Effector memory CD8-positive, alpha-beta T cell (primary cell): ENCODE measurements around the gene CWH43.
A peak's percentile ranks its signal among the peaks of the same experiment; 100 is the strongest.
"Not testable (repeated sequence)": the region's sequence is repeated elsewhere in the genome, so short reads cannot be mapped to it uniquely, and the experiment has no call there.

ENCODE experiments used
- ATAC-seq: fragments of 150-1000 bp; cut with Tn5 transposase; replicated peaks from 2 replicates; pipeline ENCODE4 v1.10.0; 2021; ENCODE audit warnings: mild to moderate bottlenecking, moderate library complexity
- DNase-seq, 3 experiments: peaks; one replicate each; pipeline ENCODE4 v3.0.0; 2021
- H3K27ac Mint-ChIP-seq, 2 donors: one replicate each; pipeline ENCODE4 v1.8.0; 2022; ENCODE audit warnings: mild to moderate bottlenecking in 2 of 2, mixed read lengths in 2 of 2, moderate library complexity in 2 of 2
- H3K27me3 Mint-ChIP-seq, 2 donors: one replicate each; pipeline ENCODE4 v1.8.0; 2022; ENCODE audit warnings: mixed read lengths in 2 of 2
- H3K36me3 Mint-ChIP-seq: one replicate; pipeline ENCODE4 v1.8.0; 2022; ENCODE audit warnings: mild to moderate bottlenecking, moderate library complexity, mixed read lengths; ENCODE audit not compliant: insufficient read depth
- H3K4me1 Mint-ChIP-seq, 2 donors: one replicate each; pipeline ENCODE4 v1.8.0; 2022; ENCODE audit warnings: low read depth in 2 of 2, mixed read lengths in 2 of 2
- H3K4me3 Mint-ChIP-seq, 2 donors: one replicate each; pipeline ENCODE4 v1.8.0; 2022; ENCODE audit warnings: mild to moderate bottlenecking in 2 of 2, mixed read lengths in 2 of 2, moderate library complexity in 2 of 2
- H3K9me3 Mint-ChIP-seq, 2 donors: one replicate each; pipeline ENCODE4 v1.8.0; 2022; ENCODE audit warnings: mixed read lengths in 2 of 2
- total RNA-seq, 9 experiments: gene quantifications; one replicate each; lab custom pipeline; 2026; lab: John Stamatoyannopoulos, UW

Gene CWH43
- total RNA-seq: 0 reads per million in 9 experiments

- ATAC-seq (no peak), DNase-seq (no peak)
- Mint-ChIP-seq H3K9me3 (no peaks in the 10 kb centered on the region), H3K4me1 (no peaks in the 10 kb centered on the region), H3K36me3 (no peaks in the 10 kb centered on the region), H3K4me3 (no peak within 1 kb of the TSS), H3K27ac (no peak within 1 kb of the TSS), H3K27me3 (peaks cover 49 to 74% of the 10 kb centered on the region in 2 donors)
Observed at GRCh38 chr4:48985976-48986653, at the start of gene CWH43. TSS of gene CWH43 (plus strand) at chr4:48986275. CDS start at chr4:48986430, 155 bp downstream.

- Mint-ChIP-seq H3K4me3 (no peak overlapping the region), H3K27ac (no peak overlapping the region), H3K36me3 (no peaks in the 10 kb centered on the region), H3K4me1 (no peaks in the 10 kb centered on the region), H3K9me3 (peaks cover 0 to 2% of the 10 kb centered on the region in 2 donors), H3K27me3 (peaks cover 0 to 15% of the 10 kb centered on the region in 2 donors)
- no peak for ATAC-seq
- no peak for DNase-seq
Observed at GRCh38 chr4:48937033-48937432, 49.0 kb upstream of the CWH43 start.

GRCh38 chr4:48938831-48939230 is 47.2 kb upstream of the CWH43 start:
- H3K4me3 Mint-ChIP-seq: no peak overlapping the region
- no peak overlapping the region for H3K27ac Mint-ChIP-seq
- H3K27me3 Mint-ChIP-seq: peaks cover 0 to 16% of the 10 kb centered on the region in 2 donors
- H3K4me1 Mint-ChIP-seq: no peaks in the 10 kb centered on the region
- no peak for ATAC-seq
- H3K9me3 Mint-ChIP-seq: peaks cover 0 to 2% of the 10 kb centered on the region in 2 donors
- DNase-seq: no peak
- no peaks in the 10 kb centered on the region for H3K36me3 Mint-ChIP-seq

GRCh38 chr4:48939785-48940184 is 46.3 kb upstream of the CWH43 start:
- H3K9me3 Mint-ChIP-seq: peaks cover 0 to 2% of the 10 kb centered on the region in 2 donors
- DNase-seq: no peak
- H3K27me3 Mint-ChIP-seq: peaks cover 5 to 25% of the 10 kb centered on the region in 2 donors

GRCh38 chr4:48943387-48943786 is 42.7 kb upstream of the CWH43 start:
- ATAC-seq (no peak), DNase-seq (no peak)
- Mint-ChIP-seq H3K36me3 (no peaks in the 10 kb centered on the region), H3K27me3 (peaks cover 5 to 25% of the 10 kb centered on the region in 2 donors), H3K4me1 (peaks cover 0 to 5% of the 10 kb centered on the region in 2 donors), H3K27ac (no peak overlapping the region), H3K4me3 (no peak overlapping the region), H3K9me3 (no peaks in the 10 kb centered on the region)

More at GRCh38 chr4:48939785-48940184, 46.3 kb upstream of the CWH43 start:
- Mint-ChIP-seq H3K4me3 (no peak overlapping the region), H3K4me1 (peaks cover 0 to 5% of the 10 kb centered on the region in 2 donors), H3K36me3 (no peaks in the 10 kb centered on the region), H3K27ac (no peak overlapping the region)
- ATAC-seq: no peak

GRCh38 chr4:48944252-48944651 is 41.8 kb upstream of the CWH43 start:
- ATAC-seq (no peak), DNase-seq (no peak)
- no peaks in the 10 kb centered on the region for H3K9me3 Mint-ChIP-seq
- H3K36me3 Mint-ChIP-seq: no peaks in the 10 kb centered on the region
- H3K4me3 Mint-ChIP-seq: no peak overlapping the region
- H3K4me1 Mint-ChIP-seq: peaks cover 0 to 5% of the 10 kb centered on the region in 2 donors
- H3K27me3 Mint-ChIP-seq: peaks cover 5 to 25% of the 10 kb centered on the region in 2 donors
- H3K27ac Mint-ChIP-seq: no peak overlapping the region

- ATAC-seq (no peak), DNase-seq (peak in 1 of 3 experiments; percentile 19)
- Mint-ChIP-seq H3K27ac (no peak overlapping the region), H3K9me3 (no peaks in the 10 kb centered on the region), H3K4me1 (peaks cover 0 to 5% of the 10 kb centered on the region in 2 donors), H3K27me3 (peaks cover 5 to 25% of the 10 kb centered on the region in 2 donors), H3K36me3 (no peaks in the 10 kb centered on the region), H3K4me3 (no peak overlapping the region)
Observed at GRCh38 chr4:48944756-48945241, 41.3 kb upstream of the CWH43 start.

- no peak overlapping the region for H3K4me3 Mint-ChIP-seq
- no peak overlapping the region for H3K27ac Mint-ChIP-seq
- H3K36me3 Mint-ChIP-seq: no peaks in the 10 kb centered on the region
- ATAC-seq (no peak), DNase-seq (no peak)
- peaks cover 0 to 5% of the 10 kb centered on the region in 2 donors for H3K4me1 Mint-ChIP-seq
- H3K9me3 Mint-ChIP-seq: no peaks in the 10 kb centered on the region
- H3K27me3 Mint-ChIP-seq: peaks cover 5 to 21% of the 10 kb centered on the region in 2 donors
Observed at GRCh38 chr4:48945981-48946380, 40.1 kb upstream of the CWH43 start.

GRCh38 chr4:48947731-48948130 is 38.3 kb upstream of the CWH43 start:
- H3K36me3 Mint-ChIP-seq: no peaks in the 10 kb centered on the region
- peaks cover 5 to 9% of the 10 kb centered on the region in 2 donors for H3K27me3 Mint-ChIP-seq
- no peak for DNase-seq
- ATAC-seq: no peak
- no peak overlapping the region for H3K4me3 Mint-ChIP-seq
- no peak overlapping the region for H3K27ac Mint-ChIP-seq
- no peaks in the 10 kb centered on the region for H3K9me3 Mint-ChIP-seq
- H3K4me1 Mint-ChIP-seq: peaks cover 0 to 5% of the 10 kb centered on the region in 2 donors

GRCh38 chr4:48949086-48949485 is 37.0 kb upstream of the CWH43 start:
- peaks cover 4 to 7% of the 10 kb centered on the region in 2 donors for H3K27me3 Mint-ChIP-seq
- ATAC-seq: no peak
- no peak overlapping the region for H3K4me3 Mint-ChIP-seq
- H3K27ac Mint-ChIP-seq: no peak overlapping the region
- peaks cover 0 to 4% of the 10 kb centered on the region in 2 donors for H3K4me1 Mint-ChIP-seq
- no peak for DNase-seq
- no peaks in the 10 kb centered on the region for H3K9me3 Mint-ChIP-seq
- no peaks in the 10 kb centered on the region for H3K36me3 Mint-ChIP-seq

GRCh38 chr4:48949518-48950219 is 36.4 kb upstream of the CWH43 start:
- ATAC-seq (no peak), DNase-seq (no peak)
- Mint-ChIP-seq H3K27ac (no peak overlapping the region), H3K27me3 (peaks cover 0 to under 1% of the 10 kb centered on the region in 2 donors), H3K36me3 (no peaks in the 10 kb centered on the region), H3K4me3 (no peak overlapping the region), H3K4me1 (no peaks in the 10 kb centered on the region), H3K9me3 (no peaks in the 10 kb centered on the region)

- Mint-ChIP-seq H3K36me3 (no peaks in the 10 kb centered on the region), H3K4me1 (peaks cover 0 to 1% of the 10 kb centered on the region in 2 donors), H3K27me3 (peaks cover 6 to 9% of the 10 kb centered on the region in 2 donors), H3K9me3 (no peaks in the 10 kb centered on the region), H3K4me3 (no peak overlapping the region), H3K27ac (no peak overlapping the region)
- DNase-seq (no peak), ATAC-seq (no peak)
Observed at GRCh38 chr4:48954314-48954713, 31.8 kb upstream of the CWH43 start.

GRCh38 chr4:48957366-48957765 is 28.7 kb upstream of the CWH43 start:
- H3K9me3 Mint-ChIP-seq, H3K4me1 Mint-ChIP-seq, H3K27me3 Mint-ChIP-seq, DNase-seq, H3K36me3 Mint-ChIP-seq, ATAC-seq, H3K4me3 Mint-ChIP-seq, H3K27ac Mint-ChIP-seq: not testable (repeated sequence)

- DNase-seq (no peak), ATAC-seq (no peak)
- Mint-ChIP-seq H3K4me1 (peaks cover 0 to 1% of the 10 kb centered on the region in 2 donors), H3K9me3 (no peaks in the 10 kb centered on the region), H3K27me3 (peaks cover 6 to 10% of the 10 kb centered on the region in 2 donors), H3K36me3 (no peaks in the 10 kb centered on the region), H3K27ac (no peak overlapping the region), H3K4me3 (no peak overlapping the region)
Observed at GRCh38 chr4:48958582-48958981, 27.5 kb upstream of the CWH43 start.
